Stimulated activated CD4-positive, alpha-beta T cell treated with anti-CD3 and anti-CD28 coated beads, Interleukin-4, amount 100 ng/mL, for 48 hours (primary cell): Measurements from ENCODE around the gene SMARCD3.

ENCODE experiments used
- DNase-seq, 2 donors: peaks; one replicate each; pipeline ENCODE4 v3.0.0-alpha.2; 2020; ENCODE audit warnings: low read depth in 2 of 2

The SMARCD3 gene

DNA sequence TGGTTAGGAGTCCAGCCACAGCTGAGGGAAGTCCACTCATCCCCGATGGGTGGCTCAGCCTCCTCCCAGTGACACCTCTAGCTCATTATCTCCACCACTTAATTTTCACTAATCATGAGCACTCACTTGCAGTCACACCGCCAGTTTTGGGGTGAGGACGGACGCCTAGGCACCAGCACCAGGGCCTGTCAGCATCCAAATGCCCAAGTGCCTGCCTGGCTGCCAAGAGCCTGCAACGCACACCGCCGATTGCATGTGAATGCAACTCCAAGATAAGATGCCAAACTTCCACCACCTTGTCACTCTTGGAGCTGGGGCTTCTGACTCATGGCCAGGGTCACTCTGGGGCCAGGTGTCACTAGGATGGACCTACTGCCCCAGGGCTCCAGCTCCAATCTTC is 24.4 kb upstream of the SMARCD3 start:
- no peak for DNase-seq

DNA sequence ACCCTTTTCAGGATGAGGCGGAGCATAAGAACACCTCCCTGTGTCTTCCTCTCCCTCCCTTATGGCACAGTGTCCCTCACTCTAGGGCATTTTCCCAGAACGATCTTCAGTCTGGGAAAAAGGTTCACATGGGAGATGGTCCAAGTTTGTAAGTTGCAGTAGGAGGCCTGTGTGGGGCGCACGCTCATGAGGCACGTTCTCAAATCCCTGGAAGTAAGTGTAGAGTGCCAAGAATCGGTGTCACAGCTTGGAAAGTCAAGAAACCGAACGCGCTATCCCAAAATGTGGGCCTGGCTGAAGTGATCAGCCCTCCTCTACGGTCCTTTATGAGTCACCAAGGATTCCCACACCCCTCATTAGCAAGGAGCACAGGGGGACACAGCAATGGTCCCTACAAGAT is 23.9 kb upstream of the SMARCD3 start:
- no peak for DNase-seq

DNA sequence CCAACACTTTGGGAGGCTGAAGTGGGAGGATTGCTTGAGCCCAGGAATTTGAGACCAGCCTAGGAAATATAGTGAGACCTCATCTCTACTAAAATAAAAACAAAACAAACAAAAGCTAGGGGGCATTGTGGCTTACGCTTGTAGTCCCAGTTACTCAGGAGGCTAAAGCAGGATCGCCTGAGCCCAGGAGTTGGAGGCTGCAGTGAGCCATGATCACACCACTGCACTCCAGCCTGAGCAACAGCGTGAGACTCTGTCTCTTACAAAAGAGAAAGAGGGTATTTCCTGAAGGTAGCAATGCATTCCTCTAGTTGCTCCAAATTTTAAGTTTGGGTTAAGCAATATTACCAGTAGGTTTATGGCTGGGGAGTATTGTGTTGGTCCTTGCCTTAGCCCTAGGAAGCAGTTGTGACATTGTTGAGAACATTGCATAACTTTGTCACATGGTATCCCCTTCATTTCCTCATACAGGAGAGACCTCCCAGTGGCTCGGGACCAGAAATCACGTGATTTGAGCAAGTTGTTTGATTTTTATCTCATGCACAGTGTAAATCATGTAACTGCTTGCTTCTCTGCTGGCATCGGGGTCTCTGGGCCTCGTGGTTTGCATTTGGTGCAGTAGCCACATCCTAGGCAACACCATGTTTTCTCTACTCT is 23.3 kb upstream of the SMARCD3 start:
- no peak for DNase-seq

DNA sequence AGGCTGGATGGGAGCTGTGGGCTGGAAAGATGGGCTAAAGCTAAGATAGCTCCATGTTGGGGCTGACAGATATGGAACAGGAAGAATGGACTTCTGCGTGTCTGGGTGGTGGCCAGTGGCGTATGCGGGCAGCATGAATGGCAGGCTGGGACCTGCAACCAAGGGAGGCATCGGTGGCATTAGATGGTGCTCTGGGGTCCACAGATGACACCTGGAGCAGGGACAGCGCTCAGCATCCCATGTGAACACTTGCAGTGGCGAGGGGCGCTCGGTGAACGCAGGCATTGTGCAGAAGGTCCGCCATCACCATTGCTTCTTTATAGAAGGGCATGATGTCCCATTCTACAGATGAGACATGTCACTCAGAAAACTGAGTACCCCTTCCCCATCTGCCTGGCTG is 21.0 kb upstream of the SMARCD3 start:
- no peak for DNase-seq

DNA sequence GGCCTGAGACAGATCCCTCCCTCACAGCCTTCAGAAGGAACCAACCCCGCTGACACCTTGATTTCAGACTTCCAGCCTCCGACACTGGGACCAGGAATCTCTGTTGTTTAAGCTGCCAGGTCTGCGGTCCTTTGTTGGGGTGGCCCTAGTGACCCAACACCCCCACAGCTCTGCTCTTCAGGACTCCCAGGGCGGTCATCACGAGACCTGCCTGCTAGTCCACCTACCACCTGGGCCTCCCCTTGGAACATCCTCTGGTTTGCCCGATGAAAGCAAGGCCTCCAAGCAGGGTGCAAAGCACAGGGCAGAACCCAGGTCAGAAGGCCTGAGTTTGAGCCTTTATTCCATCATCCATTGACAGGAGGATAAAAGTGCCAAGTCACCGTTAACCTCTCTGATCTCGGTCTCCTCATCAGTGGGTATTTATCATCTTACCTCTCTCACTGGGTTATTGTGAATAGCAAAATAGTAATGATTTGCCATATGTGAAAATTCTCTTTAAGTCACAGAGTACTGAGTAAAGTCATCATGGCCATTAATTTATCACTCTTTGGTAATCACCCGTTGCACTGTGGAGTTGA is 16.9 kb upstream of the SMARCD3 start:
- DNase-seq = no peak

DNA sequence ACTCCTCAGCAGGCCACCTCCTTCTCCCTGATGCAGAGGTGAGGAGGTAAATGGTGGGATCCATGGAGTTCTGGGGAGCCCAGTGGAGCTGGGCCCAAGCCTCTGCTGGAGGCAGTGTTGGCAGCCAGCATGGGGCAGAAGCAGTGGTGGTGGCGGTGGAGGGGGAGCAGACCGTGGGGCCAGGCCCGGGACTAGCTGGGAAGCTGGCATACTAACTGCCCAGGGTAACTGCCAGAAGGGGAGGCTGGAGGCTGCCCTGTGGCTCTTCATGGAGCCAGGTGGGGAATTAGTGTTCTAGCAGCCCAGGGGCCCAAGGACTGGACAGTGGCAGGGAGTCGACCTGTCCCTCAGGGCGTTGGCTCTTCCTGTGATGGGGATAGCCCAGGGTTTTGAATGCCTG is 16.1 kb upstream of the SMARCD3 start:
- DNase-seq = no peak

DNA sequence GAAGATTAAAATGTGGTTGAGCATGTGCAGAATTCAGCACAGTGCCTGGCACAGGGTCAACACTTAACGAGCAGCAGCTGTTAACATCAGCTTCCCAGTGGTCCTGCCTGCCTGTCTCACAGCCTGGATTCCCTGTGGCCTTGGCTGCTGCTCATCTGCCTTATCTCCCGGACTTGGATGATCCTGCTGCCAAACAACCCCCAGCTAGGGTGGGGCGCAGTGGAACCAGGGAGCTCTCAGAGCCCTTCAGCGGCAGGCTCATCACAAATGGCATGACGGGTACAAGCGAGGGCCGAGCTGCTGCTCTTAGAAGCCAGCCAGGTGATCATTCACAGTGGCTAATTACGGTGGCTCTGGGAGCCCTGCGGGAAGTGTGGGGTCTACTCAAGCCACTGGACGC is 13.0 kb upstream of the SMARCD3 start:
- no peak for DNase-seq

DNA sequence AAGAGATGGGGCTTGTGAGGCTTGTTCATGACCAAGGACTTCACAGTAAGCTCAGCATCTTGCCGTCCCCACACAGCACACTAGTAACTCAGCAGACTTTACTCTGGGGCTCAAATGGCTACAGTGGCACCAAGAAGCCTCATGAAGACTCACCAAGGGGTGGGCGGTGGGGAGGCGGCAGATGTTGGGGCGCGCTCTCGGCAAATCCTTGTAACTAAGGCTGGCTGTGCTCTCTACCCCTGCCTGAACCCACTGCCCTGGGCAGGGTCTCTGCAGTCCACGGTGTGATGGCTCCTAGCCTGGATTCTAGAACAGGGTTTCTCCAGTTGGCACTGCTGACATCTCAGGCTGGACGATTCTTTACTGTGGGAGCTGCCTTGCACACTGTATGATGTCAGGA is 12.4 kb upstream of the SMARCD3 start:
- DNase-seq = no peak

DNA sequence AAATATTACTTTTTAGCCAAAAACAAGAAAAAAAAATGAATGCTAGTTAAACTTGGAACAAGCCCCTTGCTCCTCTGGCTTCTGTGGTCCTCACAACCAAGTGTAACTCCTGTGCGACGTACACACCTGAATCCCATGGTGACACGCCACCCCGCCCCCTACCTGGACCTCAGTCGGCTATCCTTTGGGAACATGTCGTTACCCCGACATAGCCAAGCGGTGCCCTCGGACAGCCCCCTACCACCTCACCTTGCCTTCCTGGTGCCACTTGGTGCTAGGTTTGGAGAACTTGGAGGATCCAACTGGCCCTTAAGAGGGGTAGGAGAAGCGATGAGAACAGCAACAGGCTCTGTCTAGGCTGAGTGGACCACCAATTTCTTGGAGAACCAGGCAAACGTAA is 12.0 kb upstream of the SMARCD3 start:
- no peak for DNase-seq

DNA sequence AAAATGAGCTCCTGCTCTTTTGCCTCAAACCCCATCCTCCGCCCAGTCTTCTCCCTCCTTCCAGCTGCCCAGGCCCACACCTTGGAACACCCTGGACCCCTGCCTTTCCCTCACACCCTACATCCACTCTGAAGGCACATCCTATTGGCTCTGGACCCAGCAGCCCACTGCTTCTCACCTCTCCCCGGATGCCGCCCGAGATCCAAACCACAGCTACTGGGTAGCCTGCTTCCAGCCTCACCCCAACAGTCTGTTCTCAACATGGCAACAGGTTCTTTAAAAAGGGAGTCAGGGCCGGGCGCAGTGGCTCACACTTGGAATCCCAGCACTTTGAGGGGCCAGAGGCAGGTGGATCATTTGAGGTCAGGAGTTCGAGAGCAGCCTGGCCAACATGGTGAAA is 9.5 kb upstream of the SMARCD3 start:
- no peak for DNase-seq

DNA sequence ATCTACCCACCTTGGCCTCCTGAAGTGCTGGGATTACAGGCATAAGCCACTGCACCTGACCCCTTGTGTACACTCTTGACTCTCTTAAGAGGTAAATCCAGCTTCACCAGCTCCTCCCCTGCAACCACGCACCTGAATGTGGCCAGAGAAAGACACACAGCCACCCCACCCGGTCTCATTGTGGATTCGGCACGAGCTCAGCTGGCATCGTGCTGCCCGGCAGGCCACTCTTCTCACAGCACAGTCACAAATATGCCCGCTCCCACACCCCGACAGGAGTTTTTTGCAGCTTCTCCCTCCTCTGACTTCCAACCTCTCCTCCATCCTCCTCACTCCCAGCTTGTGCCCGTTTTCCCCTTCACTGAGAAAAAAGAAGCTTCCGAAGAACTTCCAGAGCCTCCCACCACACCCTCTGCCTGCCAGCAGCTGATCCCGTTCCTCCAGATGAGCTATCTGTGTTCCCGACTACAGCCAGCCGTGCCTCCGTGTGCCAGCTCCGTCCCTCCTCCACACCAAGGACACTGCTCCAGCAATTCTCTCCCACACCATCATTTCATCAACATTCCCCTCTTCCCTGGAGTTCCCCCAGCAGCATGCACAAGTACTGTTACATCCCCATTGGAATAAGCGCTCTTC is 8.0 kb upstream of the SMARCD3 start:
- no peak for DNase-seq

DNA sequence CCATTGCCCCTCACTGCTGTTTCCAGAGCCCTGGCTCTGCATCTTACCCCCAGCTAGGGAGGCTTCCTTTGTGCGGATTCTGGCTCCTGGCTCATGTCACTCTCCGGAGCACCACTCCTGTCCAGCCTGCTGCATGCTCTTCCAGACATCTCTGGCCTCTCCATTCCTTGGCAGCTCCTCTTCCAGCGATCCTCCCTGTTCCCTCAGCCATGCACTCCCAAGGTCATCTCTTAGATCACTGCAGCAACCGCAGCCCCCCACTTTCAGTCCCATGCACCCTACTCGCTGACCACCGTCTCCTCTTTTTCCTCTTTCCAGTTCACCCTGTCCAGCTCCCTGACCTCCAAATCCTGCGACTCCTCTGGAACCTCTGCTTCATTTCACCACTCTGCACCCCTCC is 6.9 kb upstream of the SMARCD3 start:
- no peak for DNase-seq

DNA sequence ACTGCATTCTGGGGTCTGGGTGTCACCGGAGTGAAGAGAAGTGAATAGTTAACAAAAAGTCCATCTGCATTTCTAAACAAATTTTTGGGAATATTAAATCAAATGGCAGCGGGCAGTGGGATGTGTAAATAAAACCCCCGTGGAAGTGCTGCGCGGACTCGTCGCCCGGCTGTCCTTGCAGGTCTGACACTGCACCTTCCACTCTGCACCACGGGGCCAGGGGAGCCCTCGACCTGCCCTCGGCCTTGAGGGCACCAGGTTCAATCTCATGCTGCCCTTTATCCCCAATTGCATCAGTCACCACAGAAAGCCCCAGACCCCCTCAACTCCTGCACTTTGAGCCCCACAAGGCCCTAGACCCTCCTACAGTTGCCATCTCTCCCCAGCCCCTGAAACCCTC is 6.4 kb upstream of the SMARCD3 start:
- no peak for DNase-seq

DNA sequence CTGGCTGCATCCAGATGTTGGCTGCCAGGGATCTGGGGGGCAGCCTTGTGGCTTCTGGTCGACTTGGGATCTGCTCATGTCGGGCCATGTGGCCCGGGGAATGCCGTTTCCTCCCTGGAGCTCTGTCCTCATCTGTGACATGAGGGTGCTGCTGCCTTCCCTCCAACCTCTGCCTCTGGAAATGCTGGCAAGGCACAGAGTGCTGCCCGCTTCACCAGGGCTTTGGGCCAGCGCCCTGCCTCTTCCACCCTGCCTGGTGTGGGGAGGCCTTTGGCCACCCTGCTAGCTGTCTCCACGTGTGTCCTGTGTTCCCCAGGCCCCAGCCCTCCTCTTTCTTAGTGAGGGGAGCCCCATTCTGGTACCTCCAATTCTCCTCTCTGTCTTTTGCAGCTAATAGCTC is 5.8 kb upstream of the SMARCD3 start:
- no peak for DNase-seq

DNA sequence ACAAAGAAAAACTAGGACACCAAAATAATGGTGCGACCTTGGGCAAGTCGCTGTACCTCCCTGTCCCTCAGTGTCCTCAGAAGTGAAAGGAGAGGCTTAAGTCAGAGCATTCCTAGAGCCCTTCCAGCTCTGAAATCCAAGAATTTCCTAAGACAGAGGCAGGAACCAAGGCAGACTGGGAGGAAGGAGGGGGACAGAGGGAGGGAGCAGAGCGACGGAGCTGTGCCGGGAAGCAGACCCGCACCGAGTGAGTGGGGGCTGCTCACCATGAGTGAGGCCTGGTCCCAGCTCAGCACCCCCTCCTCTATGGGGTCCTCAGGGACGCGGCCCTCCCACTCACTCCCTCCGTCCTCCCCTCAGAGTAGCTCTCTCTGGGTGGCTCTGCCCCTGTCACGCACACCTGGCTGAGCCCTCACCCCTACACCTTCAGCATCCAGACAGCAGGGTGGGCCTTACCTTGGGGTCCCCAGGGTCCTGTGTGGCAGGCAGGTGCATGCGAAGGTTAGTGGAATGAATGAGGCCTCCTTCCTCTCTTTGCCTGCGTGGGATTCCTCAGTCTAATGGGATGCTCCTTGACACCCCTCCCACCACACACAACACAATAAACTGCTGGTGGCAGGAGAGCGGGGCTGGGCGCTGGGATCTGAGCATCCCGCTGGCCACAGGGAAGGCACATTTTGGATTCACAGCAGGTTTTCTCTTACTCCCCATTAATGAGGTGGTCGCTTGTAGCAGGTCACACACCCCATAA is 4.6 kb upstream of the SMARCD3 start:
- no peak for DNase-seq

DNA sequence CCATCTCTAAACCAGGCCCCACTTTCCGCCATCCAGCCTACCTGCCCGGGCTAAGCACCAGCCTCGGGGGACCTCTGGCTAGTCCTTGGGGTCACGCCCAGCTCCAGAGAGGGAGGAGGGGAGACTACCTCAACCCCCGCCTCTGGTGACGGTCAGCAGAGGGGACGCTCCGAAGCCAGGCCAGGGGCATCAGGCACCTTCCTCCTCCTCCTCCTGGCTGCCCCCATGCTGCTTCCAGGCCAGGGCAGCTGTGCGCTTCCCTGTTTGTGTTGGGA is 4.0 kb upstream of the SMARCD3 start:
- no peak for DNase-seq

DNA sequence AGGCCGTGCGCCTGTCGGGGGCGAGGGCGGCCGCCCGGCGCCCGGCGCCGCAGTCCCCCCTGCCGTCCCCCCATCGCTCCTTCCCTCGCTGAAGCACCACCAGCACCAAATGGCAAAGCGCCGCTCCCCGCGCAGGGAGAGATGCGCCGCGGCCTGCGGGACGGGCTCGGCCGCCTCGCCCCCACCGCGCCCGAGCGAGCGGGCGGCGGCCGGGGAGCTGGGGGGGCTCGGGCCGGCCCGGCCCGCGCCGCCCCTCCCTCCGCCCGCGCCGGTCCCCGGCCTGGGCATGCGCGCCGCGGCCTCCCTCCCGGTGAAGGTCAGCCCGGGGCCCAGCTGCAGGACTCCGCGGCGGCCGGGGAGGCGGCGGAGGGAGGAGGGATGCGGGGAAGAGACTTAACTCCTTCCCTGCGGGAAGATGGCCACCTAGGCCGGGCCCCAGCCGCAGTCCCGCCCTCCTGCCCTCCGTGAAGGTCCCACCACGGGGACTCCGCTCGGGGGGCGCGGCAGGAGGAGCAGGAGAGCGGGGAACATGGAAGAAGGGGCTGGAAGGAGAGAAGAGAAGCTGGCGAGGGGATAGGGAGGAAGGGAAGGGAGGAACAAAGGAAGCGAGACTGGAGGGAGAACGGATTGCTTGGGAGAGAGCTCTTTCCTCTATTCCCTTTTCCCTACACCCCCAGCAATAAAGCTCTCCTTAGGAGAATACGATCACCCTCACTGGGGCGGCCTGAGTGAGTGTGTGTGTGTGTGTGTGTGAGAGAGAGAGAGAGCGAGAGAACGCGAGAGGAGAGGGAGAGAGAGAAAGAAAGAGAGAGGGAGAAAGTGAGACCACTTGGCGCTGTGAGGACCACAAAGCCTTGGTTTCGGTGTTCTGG is 3.4 kb upstream of the SMARCD3 start:
- DNase-seq = no peak

DNA sequence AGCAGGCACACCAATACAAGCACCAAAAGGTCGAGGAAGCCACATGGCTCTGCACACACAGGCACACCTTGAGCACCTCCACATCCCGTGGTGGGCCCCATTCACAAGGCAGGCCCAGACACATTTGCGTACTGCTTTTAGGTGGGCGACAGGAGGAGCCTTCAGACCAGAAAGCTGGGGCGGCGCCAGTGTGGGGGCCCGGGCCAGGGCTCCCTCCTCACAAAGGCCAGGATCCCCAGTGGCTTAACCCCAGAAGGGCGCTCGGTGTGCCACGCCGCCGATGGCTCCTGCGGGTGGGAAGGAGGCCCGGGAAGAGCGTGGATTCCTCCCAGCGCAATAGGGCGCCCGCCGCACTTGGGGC is 2.8 kb upstream of the SMARCD3 start:
- no peak for DNase-seq

DNA sequence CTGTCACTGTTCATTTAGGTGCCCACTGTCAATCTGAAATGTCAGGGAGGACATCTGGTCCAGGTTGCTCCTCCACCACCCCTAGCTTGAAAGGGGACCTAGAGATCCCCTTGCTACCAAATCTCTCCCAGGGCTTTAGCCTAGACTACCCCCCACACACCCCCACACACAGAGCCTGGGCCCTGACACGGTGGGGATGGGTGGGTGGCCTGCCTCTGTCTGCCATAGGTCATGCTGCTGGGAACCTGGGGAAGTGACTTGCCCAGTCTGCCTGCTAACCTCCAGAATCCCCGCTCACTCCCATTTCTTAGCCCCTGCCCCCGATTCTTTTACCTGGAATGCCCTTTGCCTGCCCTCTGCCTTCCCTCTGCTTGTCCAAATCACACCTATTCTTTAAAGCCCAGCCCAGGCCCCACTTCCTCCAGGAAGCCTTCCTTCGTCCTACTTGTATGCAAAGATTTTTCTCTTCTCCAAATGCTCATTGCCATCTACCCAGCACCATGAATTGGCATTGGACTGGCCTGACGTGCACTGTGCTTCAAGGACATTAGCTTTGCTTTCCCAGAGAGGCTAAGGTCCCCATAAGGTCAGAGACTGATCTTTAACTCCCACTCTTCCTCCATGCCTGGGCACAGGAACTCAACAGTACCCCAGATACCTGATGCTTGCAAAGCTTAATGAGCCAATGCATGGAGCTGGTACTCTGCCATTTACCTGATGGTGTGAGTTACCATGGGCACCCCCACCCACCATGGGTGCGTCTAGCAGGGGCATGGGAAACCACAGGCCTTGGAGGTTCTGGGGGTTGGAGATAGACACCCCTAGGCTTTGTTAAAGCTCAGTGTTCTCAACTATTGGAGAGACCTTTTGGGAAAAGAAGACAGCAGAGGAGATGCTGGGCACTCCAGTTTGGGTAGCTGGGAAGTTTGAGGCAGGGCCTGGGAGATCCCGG is 2.0 kb upstream of the SMARCD3 start:
- no peak for DNase-seq

DNA sequence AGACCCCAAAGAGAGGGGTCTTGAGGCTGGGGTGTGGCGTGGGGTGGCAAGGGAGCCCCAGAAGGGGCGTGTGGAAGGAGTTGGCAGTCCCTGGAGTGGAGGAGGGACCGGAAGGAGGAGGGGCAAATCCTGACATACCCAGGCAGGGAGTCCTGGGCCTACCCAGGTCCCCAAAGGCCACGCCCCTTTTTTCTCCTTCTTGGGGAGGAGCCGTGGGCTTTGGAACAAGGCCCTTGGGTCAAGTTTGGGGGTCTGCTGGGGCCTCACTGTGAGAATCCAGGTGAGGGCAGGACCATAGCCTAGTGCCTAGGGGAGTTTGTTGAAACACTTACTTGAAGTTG is 1.2 kb upstream of the SMARCD3 start:
- no peak for DNase-seq

DNA sequence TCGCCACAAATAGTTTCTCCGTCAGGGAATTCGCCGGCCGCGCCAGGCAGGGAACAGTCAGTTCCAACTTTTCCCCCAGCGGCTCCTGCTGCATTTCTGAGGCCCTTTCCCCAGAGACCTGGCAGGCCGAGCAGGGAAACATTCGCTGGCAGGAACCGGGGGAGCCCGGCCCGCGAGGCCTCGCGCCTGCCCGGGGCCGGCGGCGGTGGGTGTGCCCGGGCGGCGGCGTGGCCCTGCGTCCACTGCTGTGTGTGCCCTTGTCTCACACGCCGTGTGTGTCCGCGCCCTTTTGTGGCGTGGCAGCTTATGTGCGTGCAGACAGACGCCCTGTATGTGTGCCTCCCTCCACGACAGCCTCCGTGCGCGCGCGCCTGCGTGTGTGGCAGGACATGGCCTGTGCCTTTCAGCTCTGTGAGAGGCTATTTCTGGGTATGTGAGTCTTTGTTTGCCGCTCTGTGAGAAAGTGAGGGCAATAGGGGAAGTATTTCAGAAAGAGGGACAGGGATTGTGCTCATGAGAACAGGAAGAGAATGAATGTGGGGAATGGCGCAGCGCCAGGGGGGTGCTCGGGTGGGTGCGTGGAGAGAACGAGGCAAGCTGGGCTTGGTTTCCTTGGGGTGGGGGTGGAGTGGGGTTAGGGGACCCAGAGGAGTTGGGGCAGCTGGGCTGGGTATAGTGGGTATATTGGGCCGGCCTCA is 689 bp upstream of the SMARCD3 start:
- DNase-seq = no peak
